Measurements from ENCODE around the gene SOX15. TPM values are rescaled to one million over a fixed set of nuclear protein-coding genes. Genes with fewer than 3 reads are reported as not detected.

SOX15 gene
- total and polyA plus RNA-seq, 2 of the 13 experiments (the other 11 are each of a cell fraction or from before 2014, with no cell fraction given): 0.07 to 0.18 TPM

DNA sequence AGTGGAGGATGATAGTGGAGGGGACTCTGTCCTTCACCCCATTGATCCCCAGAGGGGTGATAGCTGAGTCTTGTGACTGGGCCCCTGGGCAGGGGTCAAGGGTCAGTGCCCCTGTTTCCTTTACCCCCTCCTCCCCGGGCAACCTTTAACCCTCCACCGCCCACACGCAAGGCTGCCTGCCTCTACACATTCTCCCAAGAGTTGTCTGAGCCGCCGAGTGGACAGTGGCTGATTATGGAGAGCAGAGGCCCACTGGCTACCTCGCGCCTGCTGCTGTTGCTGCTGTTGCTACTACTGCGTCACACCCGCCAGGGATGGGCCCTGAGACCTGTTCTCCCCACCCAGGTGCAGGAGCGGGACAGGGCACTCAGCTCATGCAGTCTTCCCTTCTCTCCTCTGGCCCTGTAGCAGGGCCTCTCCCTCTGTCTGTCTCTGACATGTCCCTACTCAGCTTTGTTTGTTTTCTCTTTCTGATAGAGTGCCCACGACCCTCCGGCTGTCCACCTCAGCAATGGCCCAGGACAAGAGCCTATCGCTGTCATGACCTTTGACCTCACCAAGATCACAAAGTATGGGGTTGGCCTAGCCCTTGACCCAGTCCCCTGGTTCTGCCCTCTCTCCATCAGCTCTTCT lies 40.2 kb upstream of the SOX15 start, which contains the start of gene SHBG (continued):
- TF ChIP-seq, protein P1, sequence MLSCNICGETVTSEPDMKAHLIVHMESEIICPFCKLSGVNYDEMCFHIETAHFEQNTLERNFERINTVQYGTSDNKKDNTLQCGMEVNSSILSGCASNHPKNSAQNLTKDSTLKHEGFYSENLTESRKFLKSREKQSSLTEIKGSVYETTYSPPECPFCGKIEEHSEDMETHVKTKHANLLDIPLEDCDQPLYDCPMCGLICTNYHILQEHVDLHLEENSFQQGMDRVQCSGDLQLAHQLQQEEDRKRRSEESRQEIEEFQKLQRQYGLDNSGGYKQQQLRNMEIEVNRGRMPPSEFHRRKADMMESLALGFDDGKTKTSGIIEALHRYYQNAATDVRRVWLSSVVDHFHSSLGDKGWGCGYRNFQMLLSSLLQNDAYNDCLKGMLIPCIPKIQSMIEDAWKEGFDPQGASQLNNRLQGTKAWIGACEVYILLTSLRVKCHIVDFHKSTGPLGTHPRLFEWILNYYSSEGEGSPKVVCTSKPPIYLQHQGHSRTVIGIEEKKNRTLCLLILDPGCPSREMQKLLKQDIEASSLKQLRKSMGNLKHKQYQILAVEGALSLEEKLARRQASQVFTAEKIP (CRISPR knock-in tag; IDR thresholded peaks at IDR 0.05; ENCODE audit: borderline replicate concordance): no peak
- TF ChIP-seq, protein P2, sequence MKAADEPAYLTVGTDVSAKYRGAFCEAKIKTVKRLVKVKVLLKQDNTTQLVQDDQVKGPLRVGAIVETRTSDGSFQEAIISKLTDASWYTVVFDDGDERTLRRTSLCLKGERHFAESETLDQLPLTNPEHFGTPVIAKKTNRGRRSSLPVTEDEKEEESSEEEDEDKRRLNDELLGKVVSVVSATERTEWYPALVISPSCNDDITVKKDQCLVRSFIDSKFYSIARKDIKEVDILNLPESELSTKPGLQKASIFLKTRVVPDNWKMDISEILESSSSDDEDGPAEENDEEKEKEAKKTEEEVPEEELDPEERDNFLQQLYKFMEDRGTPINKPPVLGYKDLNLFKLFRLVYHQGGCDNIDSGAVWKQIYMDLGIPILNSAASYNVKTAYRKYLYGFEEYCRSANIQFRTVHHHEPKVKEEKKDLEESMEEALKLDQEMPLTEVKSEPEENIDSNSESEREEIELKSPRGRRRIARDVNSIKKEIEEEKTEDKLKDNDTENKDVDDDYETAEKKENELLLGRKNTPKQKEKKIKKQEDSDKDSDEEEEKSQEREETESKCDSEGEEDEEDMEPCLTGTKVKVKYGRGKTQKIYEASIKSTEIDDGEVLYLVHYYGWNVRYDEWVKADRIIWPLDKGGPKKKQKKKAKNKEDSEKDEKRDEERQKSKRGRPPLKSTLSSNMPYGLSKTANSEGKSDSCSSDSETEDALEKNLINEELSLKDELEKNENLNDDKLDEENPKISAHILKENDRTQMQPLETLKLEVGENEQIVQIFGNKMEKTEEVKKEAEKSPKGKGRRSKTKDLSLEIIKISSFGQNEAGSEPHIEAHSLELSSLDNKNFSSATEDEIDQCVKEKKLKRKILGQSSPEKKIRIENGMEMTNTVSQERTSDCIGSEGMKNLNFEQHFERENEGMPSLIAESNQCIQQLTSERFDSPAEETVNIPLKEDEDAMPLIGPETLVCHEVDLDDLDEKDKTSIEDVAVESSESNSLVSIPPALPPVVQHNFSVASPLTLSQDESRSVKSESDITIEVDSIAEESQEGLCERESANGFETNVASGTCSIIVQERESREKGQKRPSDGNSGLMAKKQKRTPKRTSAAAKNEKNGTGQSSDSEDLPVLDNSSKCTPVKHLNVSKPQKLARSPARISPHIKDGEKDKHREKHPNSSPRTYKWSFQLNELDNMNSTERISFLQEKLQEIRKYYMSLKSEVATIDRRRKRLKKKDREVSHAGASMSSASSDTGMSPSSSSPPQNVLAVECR (CRISPR knock-in tag; IDR thresholded peaks at IDR 0.05; ENCODE audit: borderline replicate concordance): peak; percentile 58; the same call in 1 of the 2 replicates
- TF ChIP-seq, protein P3, sequence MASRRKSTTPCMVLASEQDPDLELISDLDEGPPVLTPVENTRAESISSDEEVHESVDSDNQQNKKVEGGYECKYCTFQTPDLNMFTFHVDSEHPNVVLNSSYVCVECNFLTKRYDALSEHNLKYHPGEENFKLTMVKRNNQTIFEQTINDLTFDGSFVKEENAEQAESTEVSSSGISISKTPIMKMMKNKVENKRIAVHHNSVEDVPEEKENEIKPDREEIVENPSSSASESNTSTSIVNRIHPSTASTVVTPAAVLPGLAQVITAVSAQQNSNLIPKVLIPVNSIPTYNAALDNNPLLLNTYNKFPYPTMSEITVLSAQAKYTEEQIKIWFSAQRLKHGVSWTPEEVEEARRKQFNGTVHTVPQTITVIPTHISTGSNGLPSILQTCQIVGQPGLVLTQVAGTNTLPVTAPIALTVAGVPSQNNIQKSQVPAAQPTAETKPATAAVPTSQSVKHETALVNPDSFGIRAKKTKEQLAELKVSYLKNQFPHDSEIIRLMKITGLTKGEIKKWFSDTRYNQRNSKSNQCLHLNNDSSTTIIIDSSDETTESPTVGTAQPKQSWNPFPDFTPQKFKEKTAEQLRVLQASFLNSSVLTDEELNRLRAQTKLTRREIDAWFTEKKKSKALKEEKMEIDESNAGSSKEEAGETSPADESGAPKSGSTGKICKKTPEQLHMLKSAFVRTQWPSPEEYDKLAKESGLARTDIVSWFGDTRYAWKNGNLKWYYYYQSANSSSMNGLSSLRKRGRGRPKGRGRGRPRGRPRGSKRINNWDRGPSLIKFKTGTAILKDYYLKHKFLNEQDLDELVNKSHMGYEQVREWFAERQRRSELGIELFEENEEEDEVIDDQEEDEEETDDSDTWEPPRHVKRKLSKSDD (CRISPR knock-in tag; IDR thresholded peaks at IDR 0.05; ENCODE audit: low read depth): 0 out of 2 replicates have a peak, but pooled peaks have one; percentile 41
- TF ChIP-seq, protein P4, sequence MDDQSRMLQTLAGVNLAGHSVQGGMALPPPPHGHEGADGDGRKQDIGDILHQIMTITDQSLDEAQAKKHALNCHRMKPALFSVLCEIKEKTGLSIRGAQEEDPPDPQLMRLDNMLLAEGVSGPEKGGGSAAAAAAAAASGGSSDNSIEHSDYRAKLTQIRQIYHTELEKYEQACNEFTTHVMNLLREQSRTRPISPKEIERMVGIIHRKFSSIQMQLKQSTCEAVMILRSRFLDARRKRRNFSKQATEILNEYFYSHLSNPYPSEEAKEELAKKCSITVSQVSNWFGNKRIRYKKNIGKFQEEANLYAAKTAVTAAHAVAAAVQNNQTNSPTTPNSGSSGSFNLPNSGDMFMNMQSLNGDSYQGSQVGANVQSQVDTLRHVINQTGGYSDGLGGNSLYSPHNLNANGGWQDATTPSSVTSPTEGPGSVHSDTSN (CRISPR knock-in tag; IDR thresholded peaks at IDR 0.05; ENCODE audit: borderline replicate concordance): no peak
- TF ChIP-seq HNF4G (IDR thresholded peaks at IDR 0.05; ENCODE audit: borderline replicate concordance, low read depth, low read length) (peak; percentile 86), HNF4G (CRISPR knock-in tag; IDR thresholded peaks at IDR 0.05; ENCODE audit: borderline replicate concordance, low read depth) (peak; percentile 59; the same call in 1 of the 2 replicates), KDM6A (CRISPR knock-in tag; IDR thresholded peaks at IDR 0.05; ENCODE audit: low read depth) (0 out of 2 replicates have a peak, but pooled peaks have one; percentile 57)
- TF ChIP-seq, protein P5, sequence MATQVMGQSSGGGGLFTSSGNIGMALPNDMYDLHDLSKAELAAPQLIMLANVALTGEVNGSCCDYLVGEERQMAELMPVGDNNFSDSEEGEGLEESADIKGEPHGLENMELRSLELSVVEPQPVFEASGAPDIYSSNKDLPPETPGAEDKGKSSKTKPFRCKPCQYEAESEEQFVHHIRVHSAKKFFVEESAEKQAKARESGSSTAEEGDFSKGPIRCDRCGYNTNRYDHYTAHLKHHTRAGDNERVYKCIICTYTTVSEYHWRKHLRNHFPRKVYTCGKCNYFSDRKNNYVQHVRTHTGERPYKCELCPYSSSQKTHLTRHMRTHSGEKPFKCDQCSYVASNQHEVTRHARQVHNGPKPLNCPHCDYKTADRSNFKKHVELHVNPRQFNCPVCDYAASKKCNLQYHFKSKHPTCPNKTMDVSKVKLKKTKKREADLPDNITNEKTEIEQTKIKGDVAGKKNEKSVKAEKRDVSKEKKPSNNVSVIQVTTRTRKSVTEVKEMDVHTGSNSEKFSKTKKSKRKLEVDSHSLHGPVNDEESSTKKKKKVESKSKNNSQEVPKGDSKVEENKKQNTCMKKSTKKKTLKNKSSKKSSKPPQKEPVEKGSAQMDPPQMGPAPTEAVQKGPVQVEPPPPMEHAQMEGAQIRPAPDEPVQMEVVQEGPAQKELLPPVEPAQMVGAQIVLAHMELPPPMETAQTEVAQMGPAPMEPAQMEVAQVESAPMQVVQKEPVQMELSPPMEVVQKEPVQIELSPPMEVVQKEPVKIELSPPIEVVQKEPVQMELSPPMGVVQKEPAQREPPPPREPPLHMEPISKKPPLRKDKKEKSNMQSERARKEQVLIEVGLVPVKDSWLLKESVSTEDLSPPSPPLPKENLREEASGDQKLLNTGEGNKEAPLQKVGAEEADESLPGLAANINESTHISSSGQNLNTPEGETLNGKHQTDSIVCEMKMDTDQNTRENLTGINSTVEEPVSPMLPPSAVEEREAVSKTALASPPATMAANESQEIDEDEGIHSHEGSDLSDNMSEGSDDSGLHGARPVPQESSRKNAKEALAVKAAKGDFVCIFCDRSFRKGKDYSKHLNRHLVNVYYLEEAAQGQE (IDR thresholded peaks at IDR 0.05; ENCODE audit: borderline replicate concordance in 1 of 2, low read depth in 1 of 2, low read length in 2 of 2): no peak

All from HepG2 (cell line).